ENCODE data around the gene C1orf174. TPM values are rescaled to one million over a fixed set of nuclear protein-coding genes. Genes with fewer than 3 reads are reported as not detected.

Gene C1orf174
- total and polyA plus RNA-seq, 2 of the 4 experiments (the other 2 are of a cell fraction) = 26.7 to 45.7 TPM

DNA sequence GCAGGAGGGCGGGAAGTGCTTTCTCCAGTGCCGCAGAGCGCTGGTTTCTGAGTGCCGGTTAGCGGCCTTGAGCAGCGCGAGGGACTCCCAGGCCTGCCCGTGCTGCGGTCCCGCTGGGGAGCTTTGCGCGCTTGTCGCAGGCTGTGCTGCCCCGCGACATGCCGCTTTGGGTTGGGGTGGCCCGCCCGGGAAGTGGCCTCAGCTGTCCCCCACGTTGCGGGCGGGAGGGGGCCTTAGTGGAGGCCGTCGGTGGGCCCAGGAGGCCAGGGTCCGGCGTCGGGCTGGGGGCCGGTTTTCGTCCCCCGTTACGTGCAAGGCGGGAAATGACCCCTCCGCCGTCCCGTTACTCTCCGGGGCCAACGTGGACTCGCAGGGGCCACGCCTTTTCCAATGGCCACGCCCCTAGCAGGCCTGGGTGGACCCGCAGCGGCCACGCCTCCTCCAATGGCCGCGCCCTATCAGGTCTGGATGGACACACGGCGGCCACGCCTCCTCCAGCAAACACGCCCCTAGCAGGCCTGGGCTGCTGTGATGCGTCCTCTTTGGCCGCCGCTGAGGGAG, 977 bp upstream of the C1orf174 start:
- H4K5ac ChIP-seq (ENCODE audit: low read depth, low read length) = peak overlapping the region; percentile 37
- H3K9ac ChIP-seq (ENCODE audit: low read depth, low read length) = peak overlapping the region; percentile 71
- H2AK9ac ChIP-seq (replicated peaks; ENCODE audit: low read depth, low read length, poor library complexity) = peak overlapping the region; percentile 90
- H4K91ac ChIP-seq (ENCODE audit: insufficient read depth, low read depth, low read length) = peak overlapping the region; percentile 83
- peaks cover under 1% of the 10 kb centered on the region; the same call in 1 of the 2 replicates for H3K9me1 ChIP-seq (ENCODE audit: insufficient read depth, low read length)
- H3K9me3 ChIP-seq (ENCODE audit: control insufficient read depth, insufficient read depth, low read length) = no peaks in the 10 kb centered on the region
- peak overlapping the region; percentile 38; the same call in 1 of the 2 replicates for H2AK5ac ChIP-seq (ENCODE audit: low read depth, low read length)
- peak overlapping the region; percentile 88 for H2BK5ac ChIP-seq (ENCODE audit: low read depth, low read length, poor library complexity, severe bottlenecking)
- H3K56ac ChIP-seq (ENCODE audit: extremely low read depth, insufficient read depth, low read length) = no peak overlapping the region
- peak overlapping the region; percentile 88 for H3K4ac ChIP-seq (ENCODE audit: low read depth, low read length)
- in situ Hi-C loops (cut with MboI; ENCODE audit: low sequenced_read_pairs) = loop anchor here (25.0 kb wide), 1 partner anchor 2011 kb away; no protein-coding TSS in a partner anchor
- peaks cover 8% of the 10 kb centered on the region for H4K20me1 ChIP-seq (ENCODE audit: insufficient read depth, low read length)
- DNase-seq (peak; percentile 94), ATAC-seq (ENCODE audit: low read depth) (peak; percentile 83)
- peak overlapping the region; percentile 10; the same call in 1 of the 2 replicates for H3K18ac ChIP-seq (ENCODE audit: low read depth, low read length)
- peaks cover 5 to 16% of the 10 kb centered on the region in 2 experiments; a peak in 3 of 4 replicates for H3K79me1 ChIP-seq (ENCODE audit: low read depth in 1 of 2, low read length in 2 of 2)
- POLR2A ChIA-PET (ENCODE audit: unreplicated experiment) = no interaction called here
- H3K36me3 ChIP-seq (ENCODE audit: control insufficient read depth, insufficient read depth, low read length) = no peaks in the 10 kb centered on the region
- no peak overlapping the region for H2BK20ac ChIP-seq (ENCODE audit: low read depth, low read length)
- peak overlapping the region; percentile 52; the same call in 1 of the 2 replicates for H3K23ac ChIP-seq (ENCODE audit: low read depth, low read length)
- H4K8ac ChIP-seq (ENCODE audit: low read depth in 2 of 2, low read length in 2 of 2) = peak overlapping the region; percentile 48 to 87; a peak in 3 of 4 replicates
- H2AFZ ChIP-seq (replicated peaks; ENCODE audit: low read length, poor library complexity) = peak overlapping the region; percentile 100
- CTCF ChIA-PET = interaction anchor here (0.7 kb wide), 1 partner anchor 99 kb away, joined by 3 read pairs; no protein-coding TSS in a partner anchor
- no peak overlapping the region for H2BK15ac ChIP-seq (ENCODE audit: low read depth, low read length)
- H3K4me3 ChIP-seq (ENCODE audit: insufficient read depth, low read depth, low read length) = peak overlapping the region; percentile 60
- H3K4me1 ChIP-seq (ENCODE audit: control insufficient read depth, insufficient read depth, low read length) = peaks cover 4% of the 10 kb centered on the region
- 1% methylated on average over 19 of the region's 51 CpGs; no CpG with 5 or more reads in 1 of the 2 experiments for WGBS, 2 experiments (ENCODE audit: extremely low coverage in 2 of 2, insufficient read length in 1 of 2)
- dilution Hi-C loops (cut with HindIII; ENCODE audit: low sequenced_read_pairs, unreplicated experiment) = no loop called here
- peak overlapping the region; percentile 27; the same call in 1 of the 2 replicates for H2BK120ac ChIP-seq (ENCODE audit: low read depth, low read length)
- no peaks in the 10 kb centered on the region for H3K27me3 ChIP-seq (ENCODE audit: control insufficient read depth, insufficient read depth, low read length)
- BruUV-seq (replicated peaks) = no TSS peak
- peak overlapping the region; percentile 78 for H3K27ac ChIP-seq (ENCODE audit: insufficient read depth, low read length)
- H3K14ac ChIP-seq (replicated peaks; ENCODE audit: low read depth, low read length) = peak overlapping the region; percentile 74
- no peak for TF ChIP-seq MAFK (IDR thresholded peaks at IDR 0.05; ENCODE audit: low read depth, low read length)
- peak; percentile 84; the same call in 1 of the 2 replicates for TF ChIP-seq MXI1 (IDR thresholded peaks at IDR 0.05; ENCODE audit: borderline replicate concordance, low read depth, low read length)
- TF ChIP-seq, protein P1, sequence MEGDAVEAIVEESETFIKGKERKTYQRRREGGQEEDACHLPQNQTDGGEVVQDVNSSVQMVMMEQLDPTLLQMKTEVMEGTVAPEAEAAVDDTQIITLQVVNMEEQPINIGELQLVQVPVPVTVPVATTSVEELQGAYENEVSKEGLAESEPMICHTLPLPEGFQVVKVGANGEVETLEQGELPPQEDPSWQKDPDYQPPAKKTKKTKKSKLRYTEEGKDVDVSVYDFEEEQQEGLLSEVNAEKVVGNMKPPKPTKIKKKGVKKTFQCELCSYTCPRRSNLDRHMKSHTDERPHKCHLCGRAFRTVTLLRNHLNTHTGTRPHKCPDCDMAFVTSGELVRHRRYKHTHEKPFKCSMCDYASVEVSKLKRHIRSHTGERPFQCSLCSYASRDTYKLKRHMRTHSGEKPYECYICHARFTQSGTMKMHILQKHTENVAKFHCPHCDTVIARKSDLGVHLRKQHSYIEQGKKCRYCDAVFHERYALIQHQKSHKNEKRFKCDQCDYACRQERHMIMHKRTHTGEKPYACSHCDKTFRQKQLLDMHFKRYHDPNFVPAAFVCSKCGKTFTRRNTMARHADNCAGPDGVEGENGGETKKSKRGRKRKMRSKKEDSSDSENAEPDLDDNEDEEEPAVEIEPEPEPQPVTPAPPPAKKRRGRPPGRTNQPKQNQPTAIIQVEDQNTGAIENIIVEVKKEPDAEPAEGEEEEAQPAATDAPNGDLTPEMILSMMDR (conservative IDR thresholded peaks at IDR 0.05; ENCODE audit: low read depth, low read length) = no peak
- TF ChIP-seq, protein P2, sequence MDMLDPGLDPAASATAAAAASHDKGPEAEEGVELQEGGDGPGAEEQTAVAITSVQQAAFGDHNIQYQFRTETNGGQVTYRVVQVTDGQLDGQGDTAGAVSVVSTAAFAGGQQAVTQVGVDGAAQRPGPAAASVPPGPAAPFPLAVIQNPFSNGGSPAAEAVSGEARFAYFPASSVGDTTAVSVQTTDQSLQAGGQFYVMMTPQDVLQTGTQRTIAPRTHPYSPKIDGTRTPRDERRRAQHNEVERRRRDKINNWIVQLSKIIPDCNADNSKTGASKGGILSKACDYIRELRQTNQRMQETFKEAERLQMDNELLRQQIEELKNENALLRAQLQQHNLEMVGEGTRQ (IDR thresholded peaks at IDR 0.05; ENCODE audit: low read depth, low read length) = peak; percentile 44; the same call in 1 of the 2 replicates
- no peak for TF ChIP-seq RAD21 (IDR thresholded peaks at IDR 0.05; ENCODE audit: low read length)
- TF ChIP-seq POLR2A (IDR thresholded peaks at IDR 0.05; ENCODE audit: low read depth, low read length) = no peak
- H3K4me2 ChIP-seq (ENCODE audit: low read depth, low read length) = peak overlapping the region; percentile 60
- intact Hi-C loops (cut with micrococcal nuclease) = loop anchor here (2.0 kb wide), 1 partner anchor 44 kb away; the partner anchor contains the start of genes CEP104 and DFFB

Data from IMR-90 (cell line).